ENCODE results near the gene SLC7A6OS. TPM values are rescaled to one million over a fixed set of nuclear protein-coding genes. Genes with fewer than 3 reads are reported as not detected.

The SLC7A6OS gene
- total RNA-seq, 2 donors from 2014 or later = 15.2 to 16.6 TPM

DNA sequence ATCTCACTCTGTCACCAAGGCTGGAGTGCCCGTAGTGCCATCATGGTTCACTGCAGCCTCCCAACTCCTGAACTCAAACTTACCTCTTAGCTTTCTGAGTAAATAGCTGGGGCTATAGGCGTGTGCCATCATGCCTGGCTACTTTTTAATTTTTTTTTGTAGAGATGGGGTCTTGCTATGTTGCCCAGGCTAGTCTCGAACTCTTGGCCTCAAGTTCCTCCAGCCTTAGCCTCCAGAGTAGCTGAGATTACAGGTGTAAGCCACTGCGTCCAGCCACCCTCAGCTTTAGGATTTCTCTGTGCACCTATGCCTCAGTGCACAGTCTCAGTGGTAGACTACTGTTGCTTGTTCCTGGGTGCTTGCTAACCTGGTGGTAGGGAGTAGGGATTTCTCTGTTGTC, 41.0 kb downstream of the SLC7A6OS start:
- Histone ChIP-seq H3K36me3 (no peaks in the 10 kb centered on the region), H3K27me3 (no peaks in the 10 kb centered on the region), H3K4me3 (no peak overlapping the region), H3K4me1 (peaks cover 12% of the 10 kb centered on the region), H3K9ac (ENCODE audit: low read depth in 2 of 2, low read length in 2 of 2) (no peak overlapping the region), H3K9me3 (no peaks in the 10 kb centered on the region), H3K27ac (no peak overlapping the region)
- intact Hi-C loops (cut with DNase I) = no loop called here
- no peak for DNase-seq
- TF ChIP-seq CTCF (IDR thresholded peaks at IDR 0.05) = no peak

DNA sequence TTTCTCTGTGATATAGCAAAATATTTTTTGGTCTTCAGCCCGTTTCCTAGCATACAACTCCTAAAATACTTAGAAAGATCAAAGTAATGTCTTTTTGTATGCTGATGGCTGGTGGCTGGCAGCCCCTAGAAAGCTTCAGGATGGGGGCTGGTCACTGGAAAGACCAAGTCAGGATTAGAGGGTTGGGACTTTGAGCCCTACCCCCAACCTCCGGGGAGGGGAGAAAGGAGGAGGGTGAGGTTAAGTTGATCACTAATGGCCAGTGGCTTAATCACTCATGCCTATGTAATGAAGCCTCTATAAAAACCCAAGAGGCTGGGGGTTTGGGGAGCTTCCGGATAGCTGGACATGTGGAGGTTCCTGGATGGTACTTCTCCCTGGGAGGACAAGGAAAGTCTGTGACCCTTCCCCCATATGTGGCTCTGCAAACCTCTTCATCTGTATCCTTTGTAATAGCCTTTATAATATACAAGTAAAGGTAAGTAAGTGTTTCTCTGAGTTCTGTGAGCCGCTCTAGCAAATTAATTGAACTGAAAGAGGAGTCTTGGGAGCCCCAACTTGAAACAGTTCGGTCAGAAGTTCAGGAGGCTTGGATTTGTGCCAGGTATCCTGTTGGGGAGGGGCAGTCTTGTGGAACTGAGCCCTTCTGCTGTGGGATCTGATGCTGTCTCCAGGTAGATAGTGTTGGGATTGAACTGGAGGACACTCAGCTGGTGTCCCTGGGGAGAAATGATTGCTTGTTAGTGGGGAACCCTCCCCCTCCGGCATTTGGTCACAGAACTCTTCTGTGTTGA, 42.9 kb downstream of the SLC7A6OS start:
- Histone ChIP-seq H3K27me3 (no peaks in the 10 kb centered on the region), H3K36me3 (no peaks in the 10 kb centered on the region), H3K27ac (no peak overlapping the region), H3K9me3 (no peaks in the 10 kb centered on the region), H3K4me3 (no peak overlapping the region), H3K4me1 (peaks cover 12% of the 10 kb centered on the region), H3K9ac (ENCODE audit: low read depth in 2 of 2, low read length in 2 of 2) (no peak overlapping the region)
- TF ChIP-seq CTCF (IDR thresholded peaks at IDR 0.05) = no peak
- intact Hi-C loops (cut with DNase I) = no loop called here
- peak; percentile 61 for DNase-seq

GRCh38 chr16:68265078-68265920, 45.4 kb downstream of the SLC7A6OS start:
- Histone ChIP-seq H3K36me3 (no peaks in the 10 kb centered on the region), H3K9me3 (no peaks in the 10 kb centered on the region), H3K9ac (ENCODE audit: low read depth in 2 of 2, low read length in 2 of 2) (peak overlapping the region; percentile 98), H3K27me3 (no peaks in the 10 kb centered on the region), H3K4me1 (peaks cover 6% of the 10 kb centered on the region), H3K27ac (peak overlapping the region; percentile 91), H3K4me3 (peak overlapping the region; percentile 83)
- no peak for TF ChIP-seq CTCF (IDR thresholded peaks at IDR 0.05)
- intact Hi-C loops (cut with DNase I) = no loop called here
- peak; percentile 80 for DNase-seq

DNA sequence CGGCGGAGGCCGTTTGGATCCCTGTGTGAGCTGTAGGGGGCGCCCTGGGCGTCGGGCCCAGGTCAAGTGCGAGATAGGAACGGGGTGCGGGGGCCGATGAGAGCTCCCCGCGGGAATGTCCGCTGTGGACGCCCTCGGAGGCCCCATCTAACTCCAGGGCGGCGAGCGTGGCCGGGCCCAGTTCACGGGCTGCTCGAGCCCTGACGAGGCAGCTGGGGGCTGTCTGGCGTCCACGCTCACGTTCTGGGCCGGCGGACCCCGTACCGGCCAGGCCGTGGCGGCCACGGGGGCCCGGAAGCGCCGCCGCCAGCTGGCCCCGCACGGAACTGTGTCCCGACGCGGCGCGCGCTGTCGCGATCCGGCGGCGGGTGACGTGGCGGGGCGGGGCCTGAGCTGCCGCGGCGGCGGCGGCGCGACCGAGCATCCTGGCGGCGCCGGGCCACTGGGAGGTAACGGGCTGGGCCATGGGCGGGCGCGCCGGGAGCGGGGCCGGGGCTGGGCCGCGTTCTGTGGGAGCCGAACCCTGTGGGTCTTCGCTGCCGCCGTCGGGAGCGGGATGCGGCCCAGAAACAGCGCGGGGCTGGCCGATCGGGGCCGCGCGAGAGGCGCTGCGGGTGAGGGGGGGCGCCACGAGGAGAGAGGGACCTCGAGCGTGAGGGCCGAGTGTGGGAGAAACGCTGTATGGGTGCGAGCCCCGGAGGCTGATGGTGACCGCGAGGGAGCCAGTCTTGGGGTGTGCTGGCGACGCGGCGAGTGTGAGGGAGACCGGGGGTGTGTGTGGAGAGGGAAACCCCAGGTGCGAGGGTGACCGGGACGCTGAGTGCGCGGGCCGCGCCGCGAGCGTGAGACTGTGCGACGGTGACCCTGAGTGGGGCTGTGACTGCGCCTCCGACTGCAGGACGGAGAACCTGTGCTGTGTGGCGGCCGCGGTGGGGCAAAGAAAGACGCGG, 46.3 kb downstream of the SLC7A6OS start, which contains the start of gene SLC7A6:
TSS of gene SLC7A6 (plus strand) at position 399 of the 950 bp plus-strand sequence. CDS start 10,201 bp downstream, outside the sequence.
- H3K27ac ChIP-seq = peak within 1 kb of the TSS; percentile 91
- peak within 1 kb of the TSS; percentile 83 for H3K4me3 ChIP-seq
- peaks cover 6% of the 10 kb centered on the region for H3K4me1 ChIP-seq
- intact Hi-C loops (cut with DNase I) = loop anchor here (5.0 kb wide), 1 partner anchor 48 kb away; the partner anchor contains the start of genes PRMT7 and SLC7A6OS
- peak; percentile 82 for DNase-seq
- H3K27me3 ChIP-seq = no peaks in the 10 kb centered on the region
- no peaks in the 10 kb centered on the region for H3K9me3 ChIP-seq
- no peaks in the 10 kb centered on the region for H3K36me3 ChIP-seq
- H3K9ac ChIP-seq (ENCODE audit: low read depth in 2 of 2, low read length in 2 of 2) = peak within 1 kb of the TSS; percentile 98
- TF ChIP-seq CTCF (IDR thresholded peaks at IDR 0.05) = peak; percentile 65

All from colonic mucosa (tissue), 4 donors.